RWPE2 (cell line): ENCODE measurements around the gene SLC1A2.

Experiments used
- ATAC-seq: fragments of 200-7000 bp; cut with Tn5 transposase; 3 replicates; pipeline ENCODE4 v1.9.1; 2021; ENCODE audit warnings: low read depth
- DNase-seq: peaks from one replicate; pipeline ENCODE4 v3.0.0-alpha.2; 2020; ENCODE audit warnings: low spot score
- H3K27ac ChIP-seq: fragments of 450-650 bp; 2 replicates; pipeline ENCODE4 v1.5.1; 2017; ENCODE audit warnings: mild to moderate bottlenecking; ENCODE audit not compliant: poor library complexity, severe bottlenecking
- H3K27me3 ChIP-seq: fragments of 250-450 bp; sonication (Bioruptor Pico); 2 replicates; pipeline ENCODE4 v1.5.1; 2021; ENCODE audit warnings: mild to moderate bottlenecking, moderate library complexity; ENCODE audit not compliant: insufficient read depth, poor library complexity, severe bottlenecking
- H3K36me3 ChIP-seq: fragments of 250-450 bp; sonication (Bioruptor Pico); 2 replicates; pipeline ENCODE4 v1.5.1; 2020; ENCODE audit warnings: low read depth, mild to moderate bottlenecking, moderate library complexity
- H3K4me1 ChIP-seq: fragments of 250-450 bp; sonication (Bioruptor Pico); 2 replicates; pipeline ENCODE4 v1.5.1; 2021; ENCODE audit warnings: mild to moderate bottlenecking, moderate library complexity; ENCODE audit not compliant: insufficient read depth, poor library complexity, severe bottlenecking
- H3K4me3 ChIP-seq: fragments of 250-450 bp; sonication (Bioruptor Pico); 2 replicates; pipeline ENCODE4 v1.5.1; 2021; ENCODE audit warnings: mild to moderate bottlenecking, moderate library complexity; ENCODE audit not compliant: severe bottlenecking
- H3K9me3 ChIP-seq: fragments of 250-450 bp; sonication (Bioruptor Pico); 2 replicates; pipeline ENCODE4 v1.5.1; 2021; ENCODE audit warnings: mild to moderate bottlenecking, moderate library complexity; ENCODE audit not compliant: severe bottlenecking
- TF ChIP-seq, protein P1 (sequence below): fragments of 450-650 bp; IDR thresholded peaks from one replicate; pipeline ENCODE4 v1.5.1; 2017; ENCODE audit warnings: mild to moderate bottlenecking, moderate library complexity; ENCODE audit not compliant: poor library complexity, severe bottlenecking

The SLC1A2 gene

DNA sequence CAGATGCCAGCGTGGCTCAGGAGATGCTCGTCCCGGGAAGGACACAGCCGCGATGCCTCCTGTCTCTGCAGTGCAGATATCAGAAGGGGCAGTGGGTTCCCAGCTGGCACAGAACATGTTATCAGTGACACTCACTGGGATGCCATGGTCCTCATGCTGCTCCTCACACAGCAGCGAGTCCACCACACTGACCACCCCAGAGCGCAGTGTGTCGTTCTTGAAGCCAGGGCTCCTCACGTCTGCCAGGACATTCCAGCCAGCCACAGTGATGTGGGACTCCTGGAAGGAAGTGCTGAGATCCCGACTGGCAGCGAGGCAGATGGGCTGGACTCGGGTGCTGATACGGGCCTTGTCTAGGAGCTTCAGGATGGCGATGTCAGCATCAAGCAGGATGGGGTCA lies 13.1 kb upstream of the SLC1A2 start:
- no peak for ATAC-seq
- no peaks in the 10 kb centered on the region for H3K36me3 ChIP-seq
- no peaks in the 10 kb centered on the region for H3K4me1 ChIP-seq
- TF ChIP-seq, protein P1, sequence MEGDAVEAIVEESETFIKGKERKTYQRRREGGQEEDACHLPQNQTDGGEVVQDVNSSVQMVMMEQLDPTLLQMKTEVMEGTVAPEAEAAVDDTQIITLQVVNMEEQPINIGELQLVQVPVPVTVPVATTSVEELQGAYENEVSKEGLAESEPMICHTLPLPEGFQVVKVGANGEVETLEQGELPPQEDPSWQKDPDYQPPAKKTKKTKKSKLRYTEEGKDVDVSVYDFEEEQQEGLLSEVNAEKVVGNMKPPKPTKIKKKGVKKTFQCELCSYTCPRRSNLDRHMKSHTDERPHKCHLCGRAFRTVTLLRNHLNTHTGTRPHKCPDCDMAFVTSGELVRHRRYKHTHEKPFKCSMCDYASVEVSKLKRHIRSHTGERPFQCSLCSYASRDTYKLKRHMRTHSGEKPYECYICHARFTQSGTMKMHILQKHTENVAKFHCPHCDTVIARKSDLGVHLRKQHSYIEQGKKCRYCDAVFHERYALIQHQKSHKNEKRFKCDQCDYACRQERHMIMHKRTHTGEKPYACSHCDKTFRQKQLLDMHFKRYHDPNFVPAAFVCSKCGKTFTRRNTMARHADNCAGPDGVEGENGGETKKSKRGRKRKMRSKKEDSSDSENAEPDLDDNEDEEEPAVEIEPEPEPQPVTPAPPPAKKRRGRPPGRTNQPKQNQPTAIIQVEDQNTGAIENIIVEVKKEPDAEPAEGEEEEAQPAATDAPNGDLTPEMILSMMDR, result no peak
- no peak overlapping the region for H3K27ac ChIP-seq
- H3K9me3 ChIP-seq, result no peaks in the 10 kb centered on the region
- H3K4me3 ChIP-seq, result no peak overlapping the region
- no peak for DNase-seq
- peaks cover 15% of the 10 kb centered on the region for H3K27me3 ChIP-seq

DNA sequence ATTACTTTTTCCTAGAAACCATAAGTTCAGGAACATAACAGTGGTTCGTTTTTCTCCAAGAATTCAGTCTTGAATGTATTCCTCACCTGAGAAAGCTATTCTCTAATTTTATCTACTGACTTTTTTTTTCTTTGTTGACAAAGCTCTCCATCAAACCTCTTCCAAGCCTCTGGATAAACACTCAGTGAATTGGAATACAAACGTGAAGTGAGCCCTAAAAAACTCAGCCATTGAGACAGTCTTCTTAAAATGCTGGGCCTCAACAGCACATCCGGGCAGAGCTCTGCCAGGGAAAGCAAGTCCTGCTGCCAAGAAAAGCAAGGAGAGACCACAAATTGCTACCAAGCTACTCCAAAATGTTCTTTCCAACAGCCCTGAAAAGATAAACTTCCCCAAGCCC lies 7.7 kb upstream of the SLC1A2 start:
- Histone ChIP-seq H3K4me3 (no peak overlapping the region), H3K9me3 (no peaks in the 10 kb centered on the region), H3K4me1 (no peaks in the 10 kb centered on the region), H3K27ac (no peak overlapping the region), H3K36me3 (no peaks in the 10 kb centered on the region), H3K27me3 (peaks cover 64% of the 10 kb centered on the region)
- no peak for ATAC-seq
- no peak for DNase-seq
- TF ChIP-seq, protein P1, result no peak

DNA sequence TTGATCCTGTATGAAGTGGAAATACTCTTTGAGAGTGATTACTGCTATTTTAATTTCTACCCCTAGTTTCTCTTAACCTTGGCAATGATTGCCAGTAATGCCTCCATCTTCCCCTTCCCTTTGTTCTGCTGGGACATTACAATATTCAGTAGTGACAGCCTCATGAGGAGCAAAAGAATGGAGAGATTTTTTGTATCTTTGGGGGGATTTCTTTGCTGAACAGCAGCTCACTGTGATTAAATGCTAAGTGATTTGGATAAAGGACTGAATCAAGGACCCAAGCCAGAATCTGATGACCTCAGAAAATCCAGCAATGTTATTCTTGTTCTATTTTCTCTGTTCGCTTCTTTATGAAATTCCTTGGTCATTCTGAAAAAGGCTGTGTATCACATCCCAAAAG lies 7.0 kb upstream of the SLC1A2 start:
- TF ChIP-seq, protein P1, result no peak
- Histone ChIP-seq H3K4me1 (no peaks in the 10 kb centered on the region), H3K27me3 (peaks cover 71% of the 10 kb centered on the region), H3K27ac (no peak overlapping the region), H3K36me3 (no peaks in the 10 kb centered on the region), H3K9me3 (no peaks in the 10 kb centered on the region), H3K4me3 (no peak overlapping the region)
- ATAC-seq (no peak), DNase-seq (no peak)

DNA sequence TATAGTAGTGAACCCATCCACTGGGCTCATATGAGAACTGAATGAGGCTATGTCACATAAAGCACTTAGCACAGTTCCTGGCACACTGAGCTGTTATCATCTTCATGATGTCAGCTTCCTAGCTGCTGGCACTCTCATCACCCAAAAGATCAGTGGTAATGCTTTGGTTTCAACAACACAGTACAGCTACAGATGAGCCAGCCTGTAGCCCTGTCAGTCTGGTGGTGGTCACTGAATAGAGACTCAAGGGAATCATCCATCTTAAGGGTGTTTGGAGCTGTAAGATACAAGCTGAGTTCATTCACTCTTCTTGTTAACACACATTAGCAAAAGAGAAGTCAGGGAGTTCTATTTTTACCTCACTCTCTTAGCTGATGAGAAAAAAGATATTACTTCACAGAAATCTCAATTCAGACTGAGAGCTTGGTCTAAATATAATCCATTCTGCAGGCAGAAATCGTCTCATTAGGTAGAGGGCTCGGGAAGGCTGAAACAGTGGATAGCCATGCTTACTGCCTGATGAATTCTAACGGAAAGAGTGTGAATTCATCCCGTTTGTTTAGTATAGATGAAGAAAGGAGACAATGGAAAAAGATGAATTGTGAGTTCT lies 6.3 kb upstream of the SLC1A2 start:
- Histone ChIP-seq H3K4me3 (no peak overlapping the region), H3K27ac (no peak overlapping the region), H3K27me3 (peaks cover 78% of the 10 kb centered on the region), H3K4me1 (no peaks in the 10 kb centered on the region), H3K9me3 (no peaks in the 10 kb centered on the region), H3K36me3 (no peaks in the 10 kb centered on the region)
- DNase-seq (no peak), ATAC-seq (no peak)
- TF ChIP-seq, protein P1, result no peak

DNA sequence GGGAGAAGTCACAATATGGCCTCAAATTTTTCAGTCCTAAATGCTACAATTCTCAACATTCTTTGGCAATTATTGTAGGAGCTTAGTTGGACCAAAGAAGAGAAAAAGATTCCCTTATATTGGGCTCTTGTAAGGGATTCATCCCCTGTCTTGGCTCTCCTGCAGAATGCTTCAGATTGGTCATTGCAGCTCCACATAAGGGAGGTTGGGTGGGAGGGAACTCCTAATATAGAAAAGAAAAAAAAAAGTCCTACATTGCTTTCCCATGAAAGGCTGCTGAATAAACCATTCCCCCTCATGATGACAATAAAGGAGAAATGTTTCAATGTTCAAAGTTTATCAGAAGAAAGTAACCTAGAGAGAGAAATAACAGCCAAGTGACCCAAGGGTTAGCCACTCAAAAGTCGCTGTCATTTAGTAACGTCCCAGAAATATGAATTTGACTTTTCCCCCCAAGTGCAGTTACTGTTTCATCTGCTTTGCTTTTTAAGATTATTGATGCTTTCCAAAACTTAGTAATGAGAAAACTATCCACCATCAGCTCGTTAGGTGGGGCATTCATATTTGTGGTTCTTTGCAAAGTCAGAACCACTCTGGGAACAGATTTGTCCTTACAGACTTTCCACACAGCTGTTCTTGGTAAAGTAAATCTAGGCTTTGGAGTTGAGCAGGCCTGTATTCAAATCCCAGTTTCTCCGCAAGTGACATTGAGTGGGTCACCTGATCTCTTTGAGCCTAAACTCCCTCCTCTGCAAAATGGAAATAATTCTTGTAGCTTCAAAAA lies 5.0 kb upstream of the SLC1A2 start:
- Histone ChIP-seq H3K4me1 (no peaks in the 10 kb centered on the region), H3K9me3 (no peaks in the 10 kb centered on the region), H3K4me3 (no peak overlapping the region), H3K36me3 (no peaks in the 10 kb centered on the region), H3K27me3 (peaks cover 84% of the 10 kb centered on the region), H3K27ac (no peak overlapping the region)
- TF ChIP-seq, protein P1, result no peak
- DNase-seq (no peak), ATAC-seq (no peak)
